GM12801 (cell line): Measurements from ENCODE around the gene HEPHL1.

Experiments used
- CTCF ChIP-seq: IDR thresholded peaks from one replicate; pipeline ENCODE4 v1.5.1; 2011; ENCODE audit warnings: control low read depth; ENCODE audit not compliant: insufficient read length; ENCODE audit errors: extremely low read depth

Gene HEPHL1

GRCh38 chr11:94128291-94128745 is 107.2 kb downstream of the HEPHL1 start:
- no peak for TF ChIP-seq CTCF

GRCh38 chr11:94128746-94129511 is 107.8 kb downstream of the HEPHL1 start, which contains the start of gene PANX1:
Gene PANX1 (plus strand): TSS chr11:94128841. CDS start chr11:94129313, 472 bp downstream.
- TF ChIP-seq CTCF = no peak

- no peak for TF ChIP-seq CTCF
Measured at GRCh38 chr11:94129512-94130297, 108.6 kb downstream of the HEPHL1 start.

- no peak for TF ChIP-seq CTCF
Measured at GRCh38 chr11:94130298-94131046, 109.3 kb downstream of the HEPHL1 start.

DNA sequence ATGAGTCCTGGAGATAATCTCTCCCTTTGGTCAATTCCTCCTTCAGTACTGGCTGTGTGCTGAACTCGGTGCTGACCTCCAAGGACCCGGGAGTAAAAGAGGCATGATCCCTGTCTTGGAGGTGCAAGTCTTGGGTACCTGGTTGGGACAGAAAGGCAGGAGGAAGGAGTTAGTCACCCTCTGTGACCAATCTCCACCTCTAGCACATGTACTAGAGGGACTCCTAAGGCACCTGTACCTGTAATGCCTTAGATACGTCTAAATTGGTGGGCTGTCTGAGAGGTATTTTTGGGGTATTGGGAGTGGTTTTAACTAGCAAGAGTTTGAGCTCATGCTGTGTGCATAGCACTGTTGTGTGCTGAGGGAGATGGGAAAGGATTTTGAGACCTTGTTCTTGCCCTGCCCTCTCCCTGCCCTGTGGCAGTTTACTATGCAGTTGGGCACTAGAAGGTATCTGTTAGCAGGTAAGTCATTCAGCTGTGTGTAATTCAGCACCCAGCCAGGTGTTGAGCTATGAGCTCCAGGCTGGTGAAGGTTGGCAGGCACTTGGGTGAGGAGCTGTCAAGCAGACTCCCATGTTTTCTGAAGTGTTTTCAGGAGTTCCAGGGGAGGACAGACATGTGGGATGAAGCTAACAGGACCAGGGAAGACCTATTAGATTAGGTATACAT is 110.0 kb downstream of the HEPHL1 start:
- no peak for TF ChIP-seq CTCF

DNA sequence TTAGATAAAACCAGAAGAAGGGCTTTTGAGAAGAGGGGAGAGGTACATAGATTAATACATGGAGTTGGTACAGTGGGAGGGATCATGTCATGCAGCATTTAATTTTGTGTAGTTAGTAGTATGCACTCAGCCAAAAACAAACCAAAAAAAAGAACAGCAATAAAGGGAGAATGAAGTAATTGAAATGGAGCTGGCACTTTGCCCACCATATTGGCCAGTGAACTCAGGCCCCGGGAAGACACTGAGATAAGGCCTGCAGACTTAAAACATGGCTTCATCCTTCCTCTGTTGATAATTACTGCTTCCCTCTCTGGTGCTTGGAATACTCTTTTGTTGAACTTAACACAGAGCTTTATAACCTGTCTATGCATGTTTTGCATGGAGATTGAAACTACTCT is 110.6 kb downstream of the HEPHL1 start:
- TF ChIP-seq CTCF = no peak
